GM21390 (cell line): ENCODE results near the gene TBX15.
"Not testable (repeated sequence)": the region's sequence is repeated elsewhere in the genome, so short reads cannot be mapped to it uniquely, and the experiment has no call there.

ENCODE experiments used
- ATAC-seq: cut with Tn5 transposase; IDR thresholded peaks from one replicate; pipeline ENCODE4 v1.9.1; 2021; ENCODE audit not compliant: unreplicated experiment

TBX15 gene

GRCh38 chr1:118928739-118929554, 59.2 kb downstream of the TBX15 start:
- ATAC-seq: no peak

GRCh38 chr1:118927427-118928187, 60.5 kb downstream of the TBX15 start:
- ATAC-seq: no peak

- no peak for ATAC-seq
These were observed 61.9 kb downstream of the TBX15 start for GRCh38 chr1:118926261-118926660.

- no peak for ATAC-seq
These were observed 62.5 kb downstream of the TBX15 start for GRCh38 chr1:118925651-118926050.

- ATAC-seq: no peak
These were observed 64.8 kb downstream of the TBX15 start for GRCh38 chr1:118923319-118923718.

GRCh38 chr1:118921994-118922393, 66.1 kb downstream of the TBX15 start:
- ATAC-seq: no peak

GRCh38 chr1:118920124-118920717, 67.9 kb downstream of the TBX15 start:
- no peak for ATAC-seq

- ATAC-seq: no peak
These were observed 69.2 kb downstream of the TBX15 start for GRCh38 chr1:118918940-118919259.

- ATAC-seq: peak; percentile 80
These were observed 69.8 kb downstream of the TBX15 start for GRCh38 chr1:118918230-118918939.

GRCh38 chr1:118916346-118916745, 71.8 kb downstream of the TBX15 start:
- not testable (repeated sequence) for ATAC-seq

GRCh38 chr1:118914379-118915161, 73.6 kb downstream of the TBX15 start:
- ATAC-seq: no peak

GRCh38 chr1:118913818-118914217, 74.3 kb downstream of the TBX15 start:
- no peak for ATAC-seq

GRCh38 chr1:118912574-118912973, 75.6 kb downstream of the TBX15 start:
- no peak for ATAC-seq

- no peak for ATAC-seq
These were observed 76.6 kb downstream of the TBX15 start for GRCh38 chr1:118911571-118911970.

- ATAC-seq: no peak
These were observed 80.7 kb downstream of the TBX15 start for GRCh38 chr1:118907466-118907865.

GRCh38 chr1:118905671-118906070, 82.5 kb downstream of the TBX15 start:
- ATAC-seq: no peak

- ATAC-seq: no peak
These were observed 82.9 kb downstream of the TBX15 start for GRCh38 chr1:118905196-118905595.

GRCh38 chr1:118902711-118903191, 85.4 kb downstream of the TBX15 start:
- ATAC-seq: no peak

GRCh38 chr1:118902299-118902698, 85.8 kb downstream of the TBX15 start:
- ATAC-seq: no peak

- no peak for ATAC-seq
These were observed 87.3 kb downstream of the TBX15 start for GRCh38 chr1:118900643-118901440.
